Stimulated activated CD4-positive, alpha-beta T cell treated with anti-CD3 and anti-CD28 coated beads, TNF-alpha, amount 100 ng/mL, for 24 hours (primary cell): ENCODE results near the gene CDKL2.
"Not testable (repeated sequence)": the region's sequence is repeated elsewhere in the genome, so short reads cannot be mapped to it uniquely, and the experiment has no call there.

Experiments
- DNase-seq, 3 experiments: peaks; one replicate each; pipeline ENCODE4 v3.0.0-alpha.2; 2020; ENCODE audit warnings: low read depth in 3 of 3

The CDKL2 gene

DNA sequence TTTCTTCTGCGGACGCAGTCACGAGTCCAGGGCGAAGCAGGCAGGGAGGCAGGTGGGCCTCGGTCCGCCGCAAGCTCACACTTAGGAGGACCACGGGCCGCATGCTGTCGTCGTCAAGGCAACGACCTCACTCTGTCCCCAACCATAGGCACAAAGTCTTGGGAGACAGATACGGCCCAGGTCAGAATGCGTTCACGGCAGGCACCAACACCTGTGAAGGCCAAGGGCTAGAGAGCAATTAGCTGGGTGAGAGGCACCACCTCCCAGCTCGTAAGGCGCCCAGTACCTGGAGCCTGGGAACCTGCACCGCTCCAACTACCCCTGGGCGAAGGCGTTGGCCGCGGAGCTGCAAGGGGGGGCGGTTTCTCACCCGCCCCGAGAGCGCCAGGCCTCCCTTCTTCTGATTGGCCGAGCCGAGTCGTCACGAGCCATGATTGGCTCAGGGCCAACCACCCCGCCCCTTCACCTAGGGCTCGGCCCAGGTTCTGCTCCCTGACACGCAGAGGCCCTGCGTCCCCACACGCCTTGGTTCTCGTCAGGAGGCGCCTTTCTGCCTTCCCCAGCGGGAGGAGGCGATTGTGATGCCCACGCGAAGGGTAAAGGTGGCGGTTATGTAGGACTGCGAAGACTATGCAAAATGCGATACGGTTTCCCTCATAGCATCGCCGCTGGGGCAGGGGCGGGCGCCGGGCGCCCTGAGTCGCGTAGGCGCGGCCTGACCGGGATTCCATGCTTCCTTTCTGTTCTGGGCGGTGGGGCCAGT lies at the start of gene CDKL2:
TSS of gene CDKL2 (minus strand) at position 355 of the 763 bp plus-strand sequence. CDS start 4,540 bp downstream, outside the sequence.
- DNase-seq: peak; percentile 79 to 90 (median 79)

DNA sequence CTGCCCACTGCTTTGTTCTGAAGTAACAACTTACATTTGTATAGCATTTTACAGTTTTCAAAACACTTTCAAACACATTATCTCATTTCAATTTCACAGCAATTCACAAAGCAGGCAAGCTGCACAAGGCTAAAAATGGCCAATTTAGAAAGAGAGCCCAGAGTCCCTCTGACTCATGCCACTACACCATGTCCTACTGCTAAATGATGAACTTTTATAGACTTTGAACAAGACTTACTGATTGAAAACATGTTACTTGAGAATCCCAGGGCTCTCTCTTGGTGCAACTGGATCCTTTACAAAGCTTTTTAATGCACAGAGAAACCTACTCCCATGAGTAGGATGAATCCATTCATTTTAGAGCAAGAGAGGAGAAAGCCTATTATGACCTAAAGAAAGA lies 48.6 kb upstream of the CDKL2 start:
- DNase-seq: no peak

DNA sequence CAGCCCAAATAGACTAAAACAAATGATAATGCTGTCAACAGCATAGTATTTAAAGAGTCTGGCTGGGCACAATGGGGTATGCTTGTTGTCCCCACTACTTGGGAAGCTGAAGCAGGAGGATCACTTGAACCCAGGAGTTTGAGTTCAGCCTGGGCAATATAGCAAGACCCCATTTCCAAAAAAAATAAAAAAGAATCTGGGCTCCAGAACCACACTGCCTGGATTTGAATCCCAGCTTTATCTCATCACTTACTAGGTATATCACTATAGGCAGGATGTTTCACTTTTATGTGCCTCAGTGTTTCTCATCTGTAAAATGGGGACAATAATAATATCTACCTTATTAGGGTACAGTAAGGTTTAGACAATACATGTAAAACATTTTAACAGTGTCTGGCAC lies 48.1 kb upstream of the CDKL2 start:
- no peak for DNase-seq

DNA sequence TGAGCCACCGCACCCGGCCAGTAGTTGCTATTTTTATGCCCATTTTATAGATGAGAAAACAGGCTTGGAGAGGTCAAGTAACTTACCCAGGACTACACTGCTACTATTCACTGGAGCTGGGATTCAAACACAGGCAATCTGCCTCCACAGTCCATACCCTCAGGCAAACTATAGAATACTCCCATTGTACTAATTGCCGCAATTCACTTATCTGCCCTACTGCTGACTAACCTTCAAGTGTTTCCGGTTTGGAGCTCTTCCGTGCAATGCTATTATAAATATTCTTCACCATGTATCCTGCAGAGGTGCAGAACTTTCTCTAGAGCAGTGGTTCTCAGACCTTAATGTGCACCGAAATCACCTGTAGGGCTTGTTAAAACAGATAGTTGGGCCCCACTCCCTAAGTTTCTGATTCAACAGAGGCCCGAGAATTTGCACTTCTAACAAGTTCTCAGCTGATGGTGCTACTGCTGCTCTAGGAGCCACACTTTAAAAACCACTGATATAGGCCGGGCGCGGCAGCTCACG lies 44.7 kb upstream of the CDKL2 start:
- no peak for DNase-seq

DNA sequence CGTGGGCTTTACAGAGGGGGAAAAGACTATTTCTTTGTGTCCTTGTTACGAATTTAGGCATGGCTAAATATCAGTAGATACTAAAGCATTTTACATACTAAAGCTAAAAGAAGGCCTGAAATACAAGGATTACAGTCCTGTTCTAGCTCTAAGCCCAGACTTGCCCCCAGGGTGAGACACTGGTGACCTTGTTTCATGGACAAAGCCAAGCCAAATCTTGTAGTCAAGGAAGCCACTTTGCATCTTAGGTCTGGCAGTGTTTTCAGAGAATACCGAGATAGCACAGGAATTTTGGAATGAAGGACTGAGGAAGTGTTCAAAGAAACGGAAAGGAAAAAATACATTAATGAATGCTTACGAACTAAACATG lies 43.6 kb upstream of the CDKL2 start:
- no peak for DNase-seq

DNA sequence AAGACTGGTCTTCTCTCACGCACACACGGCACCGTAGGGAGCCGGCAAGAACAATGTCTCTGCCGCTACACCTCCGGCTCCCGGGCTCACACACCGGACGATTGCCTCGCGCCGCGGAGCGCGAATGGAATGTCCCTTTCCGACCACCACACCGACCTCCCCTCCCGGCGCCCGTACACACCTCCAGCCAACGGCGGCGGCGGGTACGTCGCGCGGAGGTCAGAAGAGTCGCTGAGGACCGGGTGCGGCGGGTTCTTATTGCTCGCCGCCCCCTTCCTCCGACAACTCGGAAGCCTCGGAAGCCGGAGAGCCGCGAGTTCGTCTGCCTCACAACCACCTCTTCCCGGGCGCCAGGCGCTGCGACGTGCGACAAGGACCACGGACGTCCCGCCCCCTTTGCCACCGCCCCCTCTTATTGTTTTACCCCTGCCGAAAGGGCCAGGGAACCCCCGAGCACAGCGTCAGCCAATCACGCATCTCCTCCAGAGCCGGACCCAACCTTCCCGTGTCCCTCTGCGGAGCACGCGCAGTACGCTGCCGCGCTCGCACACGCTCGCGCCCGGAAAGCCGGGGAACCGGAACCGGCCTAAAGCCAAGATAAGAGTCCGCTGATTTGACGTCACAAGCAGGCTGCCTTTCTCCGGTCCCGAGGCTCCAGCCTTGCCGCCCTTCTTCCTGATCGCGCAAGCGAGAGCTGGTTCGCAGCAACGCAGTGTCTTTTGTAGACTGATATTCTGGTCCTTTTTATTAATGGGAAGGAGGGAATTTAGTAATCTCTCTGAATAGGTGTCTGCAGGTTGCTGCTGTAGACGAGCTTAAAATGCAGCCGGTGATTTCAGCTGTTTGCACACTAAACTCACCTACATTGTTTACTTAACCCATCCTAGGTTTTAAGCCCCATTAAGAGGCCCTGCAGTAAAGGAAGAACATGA lies 43.0 kb upstream of the CDKL2 start, which contains the start of gene G3BP2:
TSS of gene G3BP2 (minus strand) at position 385 of the 932 bp plus-strand sequence. CDS start 11,386 bp downstream, outside the sequence.
- peak; percentile 93 to 98 (median 96) for DNase-seq

DNA sequence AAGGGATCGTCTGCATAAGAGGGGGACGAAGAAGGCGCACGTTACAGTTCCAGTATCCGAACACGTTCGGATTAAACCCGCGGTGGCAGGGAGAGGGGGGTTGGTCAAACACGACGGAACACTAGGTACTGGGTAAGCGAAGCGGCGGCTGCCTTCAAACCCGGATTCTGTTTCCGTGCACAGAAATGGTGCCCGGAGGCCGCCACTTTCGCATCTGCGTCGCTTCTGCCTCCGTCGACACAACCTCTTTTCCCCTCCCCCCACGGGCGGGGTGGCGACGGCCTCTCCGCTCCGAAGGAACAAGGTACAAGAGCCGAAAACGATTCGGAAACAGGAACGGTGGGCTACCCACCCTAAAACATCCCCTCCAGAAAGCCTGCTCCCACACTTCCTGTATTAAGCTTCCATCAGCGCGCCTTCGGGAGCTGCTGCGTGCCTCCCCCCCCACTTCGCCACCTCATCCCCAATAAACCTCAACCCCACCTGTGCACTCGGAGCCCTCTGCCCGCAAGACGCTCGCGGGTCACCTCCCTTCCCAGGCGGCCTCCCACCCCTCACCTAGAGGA lies 42.2 kb upstream of the CDKL2 start:
- DNase-seq: peak; percentile 60 to 78 (median 63)

DNA sequence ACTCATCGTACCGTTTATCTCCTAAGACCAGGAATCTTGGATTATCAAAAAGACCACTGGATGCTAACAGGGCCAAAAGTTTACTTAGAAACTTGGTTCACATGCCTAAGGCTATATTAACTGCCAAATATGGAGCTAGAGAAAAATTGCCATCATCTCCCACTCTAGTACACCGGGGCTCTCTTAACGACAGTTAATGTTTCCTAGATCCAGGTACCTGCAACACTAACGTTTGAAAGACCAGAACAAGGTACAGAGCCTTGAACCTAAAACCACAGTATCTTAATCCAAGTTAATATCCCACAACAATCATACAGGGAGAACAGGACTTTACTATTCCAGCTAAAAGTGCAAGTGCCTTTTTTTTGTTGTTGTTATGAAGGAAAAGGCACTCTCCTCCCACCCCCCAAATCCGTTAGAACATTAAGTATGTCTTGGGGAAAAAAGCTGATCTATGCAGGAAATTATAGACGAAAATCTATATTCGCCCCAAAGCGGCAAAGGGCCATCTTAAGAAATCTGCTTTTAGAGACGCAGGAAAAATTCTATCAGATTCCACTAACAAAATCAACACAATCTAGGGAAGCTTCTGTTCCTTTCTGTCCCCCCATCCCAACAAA lies 41.6 kb upstream of the CDKL2 start:
- no peak for DNase-seq

DNA sequence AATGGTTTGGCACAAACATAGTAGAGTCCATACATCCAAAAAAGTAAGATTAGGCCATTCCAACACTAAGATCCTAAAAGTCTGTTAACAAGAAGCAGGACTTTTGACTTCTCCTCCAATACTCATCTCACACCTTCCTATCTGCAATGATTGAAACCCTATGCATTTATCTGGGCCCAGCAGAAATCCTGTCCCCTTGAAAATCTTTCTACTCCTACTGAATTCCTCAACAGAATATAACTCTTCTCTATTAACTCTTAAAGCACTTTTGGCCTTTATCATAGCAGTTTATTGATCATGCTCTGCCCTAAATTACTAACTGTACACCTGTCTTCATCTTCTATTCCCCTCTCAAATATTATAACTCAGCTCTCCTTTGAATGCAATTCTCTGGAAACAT lies 38.3 kb upstream of the CDKL2 start:
- DNase-seq: no peak

DNA sequence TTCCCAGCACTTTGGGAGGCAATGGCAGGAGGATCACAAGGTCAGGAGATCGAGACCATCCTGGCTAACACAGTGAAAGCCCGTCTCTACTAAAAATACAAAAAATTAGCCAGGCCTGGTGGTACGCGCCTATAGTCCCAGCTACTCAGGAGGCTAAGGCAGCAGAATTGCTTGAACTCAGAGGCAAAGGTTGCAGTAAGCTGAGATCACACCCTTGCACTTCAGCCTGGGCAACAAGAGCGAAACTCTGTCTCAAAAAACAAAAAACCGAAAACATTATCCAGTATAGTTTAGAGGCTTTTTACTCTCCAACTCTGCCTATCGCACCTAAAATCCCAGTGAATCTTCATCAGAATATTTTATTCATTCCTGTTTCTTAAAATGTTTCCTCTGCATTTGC lies 37.3 kb upstream of the CDKL2 start:
- DNase-seq: not testable (repeated sequence)

DNA sequence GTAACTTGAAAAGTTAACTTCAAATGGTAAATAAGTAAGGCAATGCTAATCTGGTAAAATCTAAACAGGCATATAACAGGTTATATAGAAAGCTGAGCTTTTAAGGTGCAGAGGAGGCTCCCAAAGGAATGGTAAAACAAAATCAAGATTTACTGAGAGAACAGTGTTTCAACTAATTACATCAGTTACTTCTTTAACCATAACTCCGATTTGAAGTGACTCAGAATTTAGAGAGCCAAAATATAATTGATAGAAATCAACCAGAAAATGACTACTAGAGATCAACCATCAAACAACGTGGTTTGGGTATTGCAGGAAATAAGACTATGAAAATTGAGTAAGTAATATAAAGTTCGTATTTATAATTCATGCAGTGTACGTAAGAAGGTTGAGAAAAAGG lies 36.0 kb upstream of the CDKL2 start:
- no peak for DNase-seq

DNA sequence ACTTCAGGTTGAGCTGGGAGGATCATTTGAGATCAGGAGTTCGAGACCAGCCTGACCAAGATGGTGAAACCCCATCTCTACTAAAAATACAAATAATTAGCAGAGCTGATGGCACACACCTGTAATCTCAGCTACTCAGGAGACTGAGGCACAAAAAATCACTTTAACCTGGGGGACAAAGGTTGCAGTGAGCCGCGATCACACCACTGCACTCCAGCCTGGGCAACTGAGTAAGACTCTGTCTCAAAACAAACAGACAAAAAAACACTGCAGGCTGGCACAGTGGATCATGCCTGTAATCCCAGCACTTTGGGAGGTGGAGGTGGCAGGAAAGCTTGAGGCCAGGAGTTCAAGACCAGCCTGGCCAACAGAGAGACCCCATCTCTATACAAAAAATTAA lies 34.3 kb upstream of the CDKL2 start:
- DNase-seq: not testable (repeated sequence)

DNA sequence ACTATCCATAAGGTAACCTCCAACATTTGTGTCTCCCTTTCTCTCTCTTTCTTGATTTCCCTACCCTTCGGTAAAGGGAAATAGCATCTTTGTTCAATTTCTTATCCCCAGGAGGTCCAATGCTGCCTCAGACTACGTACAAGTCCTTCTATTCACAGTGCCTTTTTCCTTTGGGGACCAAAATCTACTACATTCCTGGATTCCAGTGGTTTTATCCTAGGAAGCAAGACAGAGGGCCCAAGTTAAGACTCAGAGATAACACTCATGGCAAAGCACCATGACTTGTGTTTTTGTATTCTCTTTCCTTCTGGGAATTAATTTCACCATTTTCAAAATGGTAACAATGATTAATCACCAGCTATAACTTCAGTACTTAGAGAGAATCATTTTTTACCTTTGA lies 32.3 kb upstream of the CDKL2 start:
- DNase-seq: no peak

DNA sequence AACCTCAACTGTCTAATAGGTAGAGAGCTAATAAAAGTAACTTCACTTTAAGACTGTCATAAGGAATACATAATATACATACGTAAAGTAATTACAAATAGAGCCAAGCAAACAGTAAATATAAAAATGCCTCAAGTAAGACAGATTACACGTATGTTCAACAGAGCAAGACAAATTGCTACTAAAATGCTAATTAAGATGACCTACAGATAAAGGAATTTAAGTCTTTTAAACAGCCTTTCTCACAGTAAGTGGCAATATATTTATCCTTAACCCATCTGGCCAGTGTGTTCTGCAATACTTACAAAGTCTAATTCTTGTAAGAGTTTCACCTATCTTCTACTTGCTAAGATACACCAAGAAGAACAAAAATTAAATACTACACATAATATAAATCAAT lies 30.2 kb upstream of the CDKL2 start:
- DNase-seq: no peak

DNA sequence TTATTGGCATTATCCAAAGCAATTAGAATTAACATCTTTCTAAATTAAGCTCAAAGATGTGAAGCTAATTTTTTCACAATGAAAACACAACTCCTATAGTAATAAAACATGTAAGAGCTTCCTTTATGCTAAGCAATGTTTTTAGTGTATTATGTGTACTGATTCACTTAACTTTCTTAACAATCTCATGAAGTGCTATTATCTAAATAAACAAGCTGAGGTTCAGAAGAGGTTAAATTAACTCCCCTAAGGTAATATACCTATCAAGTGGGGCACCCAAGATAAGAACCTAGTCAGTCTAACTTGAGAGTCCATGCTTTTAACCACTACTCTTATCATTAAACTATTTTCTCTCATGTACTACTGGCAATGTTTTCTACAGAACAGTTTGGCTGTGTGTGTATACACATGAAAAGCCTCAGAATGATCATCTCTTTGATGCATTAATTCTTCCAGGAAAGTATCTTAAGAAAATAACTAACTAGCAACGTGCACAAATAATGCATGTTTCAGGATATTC lies 29.2 kb upstream of the CDKL2 start:
- DNase-seq: no peak

DNA sequence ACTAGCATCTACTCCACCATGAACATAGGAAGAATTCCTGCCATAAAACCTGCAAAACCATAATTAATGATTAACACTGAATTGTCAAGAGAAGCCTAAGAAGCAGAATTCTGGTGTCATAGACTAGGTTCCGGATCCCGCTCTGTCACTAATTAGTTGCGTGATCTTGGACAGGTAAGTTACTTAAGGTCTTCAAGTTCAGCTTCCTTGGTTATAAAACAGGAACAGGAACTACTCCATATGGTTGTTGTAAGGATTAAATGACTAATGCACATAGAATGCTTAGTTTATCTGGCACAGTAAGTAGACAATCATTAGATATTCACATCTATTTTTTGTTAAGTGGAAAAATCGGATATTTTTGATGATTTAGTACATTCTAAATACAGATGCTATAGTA lies 28.5 kb upstream of the CDKL2 start:
- DNase-seq: no peak

DNA sequence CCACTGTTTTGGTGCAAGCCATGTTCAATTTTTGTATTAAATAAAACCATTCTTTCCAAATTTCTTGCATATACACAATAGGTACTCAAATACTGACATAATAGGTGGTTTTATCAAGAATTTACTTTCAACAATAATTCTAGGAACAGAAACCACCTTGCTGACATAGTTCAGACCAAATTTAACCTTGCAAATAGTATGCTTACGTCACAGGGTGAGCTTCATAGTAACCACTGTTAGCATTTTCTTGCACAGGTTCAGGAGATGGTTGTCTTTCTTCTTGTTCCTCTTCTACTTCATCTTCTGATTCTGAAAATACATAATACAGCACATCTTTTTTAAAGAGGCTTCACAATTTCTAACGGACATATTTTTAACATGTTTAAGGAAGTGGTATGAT lies 25.2 kb upstream of the CDKL2 start:
- DNase-seq: no peak

DNA sequence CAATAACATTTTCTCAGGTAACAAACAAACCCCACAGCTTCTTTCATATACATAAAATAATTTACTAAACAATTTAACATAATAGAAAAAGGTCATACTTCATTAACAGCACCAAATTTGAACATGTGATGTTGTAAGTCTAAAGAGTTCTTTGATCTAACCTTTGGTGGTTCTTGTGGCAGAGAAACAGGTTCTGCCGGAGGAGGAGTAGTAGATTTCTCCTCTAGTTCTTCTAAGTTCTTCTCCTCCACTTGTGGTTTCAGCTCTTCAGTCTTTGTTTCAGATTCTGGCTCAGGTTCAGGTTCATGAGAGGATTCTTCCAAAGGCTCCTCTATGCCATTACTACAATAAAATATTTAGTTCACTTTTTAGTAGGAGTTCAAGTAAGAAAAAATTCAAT lies 24.6 kb upstream of the CDKL2 start:
- DNase-seq: no peak

DNA sequence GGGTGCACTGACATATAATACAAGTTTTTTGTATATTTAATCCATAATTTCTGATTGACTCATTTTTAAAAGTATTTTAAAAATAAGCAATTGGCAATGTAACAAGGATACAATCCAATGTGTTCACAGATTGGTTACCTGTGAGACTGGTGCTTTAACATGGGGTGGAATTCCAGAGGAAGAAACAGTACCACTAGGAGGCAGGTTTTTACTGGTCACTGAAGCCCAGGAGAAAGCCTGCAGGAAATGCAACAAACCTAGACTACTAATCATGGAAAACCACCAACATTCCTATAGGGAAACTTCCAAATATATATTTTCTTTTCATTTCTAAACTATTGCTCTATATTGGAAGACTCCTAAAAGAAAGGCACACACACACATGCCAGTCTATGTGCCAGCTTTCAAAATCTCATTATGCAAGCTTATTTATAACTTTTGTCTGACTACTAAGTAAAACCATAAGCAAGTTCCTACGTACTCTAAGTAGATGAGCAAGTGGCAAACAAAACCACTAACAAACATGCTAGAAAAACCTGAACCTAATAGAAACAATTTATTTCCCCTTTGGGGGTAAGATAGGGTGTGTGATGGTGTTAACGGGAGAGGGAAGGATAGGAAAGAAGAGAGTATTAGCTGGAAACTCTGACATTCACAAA lies 23.6 kb upstream of the CDKL2 start:
- DNase-seq: no peak

DNA sequence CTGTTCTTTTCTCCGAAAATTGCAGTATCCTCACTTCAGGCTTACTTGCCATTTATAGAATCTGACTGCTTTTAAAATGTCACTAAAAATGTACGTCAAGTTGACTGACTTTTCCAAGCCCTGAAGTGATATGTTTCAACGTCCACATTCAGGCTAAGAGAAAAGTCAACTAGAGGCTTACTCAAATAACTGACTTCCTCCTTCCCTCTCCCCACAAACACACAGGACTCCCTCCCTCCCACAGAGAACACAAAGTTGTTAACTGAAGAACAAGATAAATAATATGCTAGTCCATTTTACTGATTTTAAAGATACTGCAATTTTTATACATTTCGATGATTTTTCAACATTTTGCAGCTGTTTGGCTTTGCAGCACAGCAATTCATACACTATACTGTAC lies 13.8 kb upstream of the CDKL2 start:
- DNase-seq: no peak

DNA sequence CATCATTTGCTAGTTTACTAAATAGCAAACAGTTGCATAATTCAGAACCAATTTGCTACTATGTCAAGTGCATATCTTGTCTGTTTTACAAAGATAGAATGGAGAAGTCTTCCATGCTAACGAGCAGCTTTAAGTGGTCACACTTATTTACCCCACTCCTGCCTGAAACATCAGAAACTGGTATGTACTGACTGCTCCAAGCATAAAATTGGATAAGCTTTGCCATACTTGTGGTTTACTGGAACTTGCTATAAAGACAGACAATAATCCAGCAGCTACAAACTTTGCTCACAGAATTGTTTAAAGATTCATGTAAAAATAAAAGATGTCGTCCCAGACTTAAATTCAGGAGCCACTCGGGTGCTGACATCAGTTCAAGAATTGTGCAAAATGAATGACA lies 13.3 kb upstream of the CDKL2 start:
- DNase-seq: no peak
